GM19023 (cell line): ENCODE results near the gene BSPRY.
A peak's percentile ranks its signal among the peaks of the same experiment; 100 is the strongest.
"Not testable (repeated sequence)": the region's sequence is repeated elsewhere in the genome, so short reads cannot be mapped to it uniquely, and the experiment has no call there.

Experiments used
- ATAC-seq: cut with Tn5 transposase; IDR thresholded peaks from one replicate; pipeline ENCODE4 v1.9.1; 2021; ENCODE audit warnings: mild to moderate bottlenecking, moderate library complexity; ENCODE audit not compliant: unreplicated experiment

The BSPRY gene

DNA sequence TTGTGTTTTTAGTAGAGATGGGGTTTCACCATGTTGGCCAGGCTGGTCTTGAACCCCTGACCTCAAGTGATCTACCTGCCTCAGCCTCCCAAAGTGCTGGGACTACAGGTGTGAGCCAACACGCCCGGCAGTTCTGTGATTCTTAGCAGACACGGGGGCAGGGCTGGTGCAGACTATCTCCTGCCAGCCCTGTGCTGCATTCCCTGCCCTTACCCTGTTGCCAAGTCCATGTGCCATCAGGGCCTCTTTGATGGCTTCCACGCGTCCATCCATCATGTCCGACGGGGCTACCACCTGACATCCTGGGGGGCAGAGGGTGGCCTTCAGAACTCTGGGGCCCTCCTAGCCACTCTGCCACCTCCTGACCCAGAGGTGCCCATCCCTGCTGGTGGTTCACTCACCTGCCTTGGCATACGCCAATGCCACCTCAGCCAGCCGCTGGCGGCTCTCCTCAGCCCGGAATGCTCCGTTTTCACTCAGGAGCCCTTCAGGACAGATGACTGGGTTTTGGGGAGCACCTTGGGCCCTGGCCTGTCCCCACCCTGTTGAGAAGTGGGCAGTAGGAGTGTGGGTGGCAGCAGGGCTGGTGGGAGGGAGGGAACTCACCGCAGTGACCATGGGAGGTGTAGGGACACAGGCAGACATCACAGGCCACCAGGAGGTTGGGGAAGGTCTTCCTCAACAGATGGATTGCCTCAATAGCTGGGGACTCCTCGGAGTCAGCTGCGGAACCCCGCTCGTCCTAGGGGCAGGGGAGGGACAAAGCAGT is 41.0 kb downstream of the BSPRY start:
- ATAC-seq, result no peak

DNA sequence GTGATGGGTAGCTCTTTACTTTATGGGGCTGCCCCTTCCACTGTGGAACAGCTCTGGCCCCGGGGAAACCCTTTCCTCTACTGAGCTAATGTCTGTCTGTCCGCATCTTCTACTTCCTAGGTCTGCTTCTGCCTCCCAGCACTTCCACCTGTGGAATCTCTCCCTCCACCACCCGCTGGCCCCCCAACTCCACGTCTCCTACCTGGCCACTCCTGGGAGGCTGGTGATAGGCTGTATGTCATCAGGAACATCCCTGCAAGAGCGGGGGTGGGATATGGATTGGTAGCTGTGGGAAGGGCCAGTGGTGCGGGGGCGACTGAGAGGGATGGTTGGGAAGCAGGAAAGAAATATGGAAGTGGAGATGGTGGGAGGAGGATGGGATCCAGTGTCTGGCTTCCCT is 42.6 kb downstream of the BSPRY start:
- ATAC-seq, result no peak

DNA sequence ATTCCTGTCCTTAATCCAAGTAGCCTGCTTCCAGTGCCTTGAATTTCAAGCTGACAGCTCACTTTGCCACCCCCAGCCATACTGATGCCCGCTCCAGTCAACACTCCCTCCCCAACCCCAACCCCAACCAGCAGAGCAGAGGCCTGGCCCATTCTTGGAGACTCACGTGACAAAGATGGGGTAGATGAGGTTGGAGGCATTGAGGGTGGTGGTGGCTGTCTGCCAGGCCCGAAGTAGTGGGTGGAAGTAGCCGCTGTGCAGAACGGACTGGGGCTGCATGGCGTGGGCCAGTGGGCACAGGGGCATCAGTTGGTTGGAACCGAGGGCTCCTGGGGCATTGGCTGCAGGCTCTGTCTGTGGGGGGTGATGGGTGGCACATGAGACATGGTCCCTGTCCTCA is 43.9 kb downstream of the BSPRY start:
- no peak for ATAC-seq

DNA sequence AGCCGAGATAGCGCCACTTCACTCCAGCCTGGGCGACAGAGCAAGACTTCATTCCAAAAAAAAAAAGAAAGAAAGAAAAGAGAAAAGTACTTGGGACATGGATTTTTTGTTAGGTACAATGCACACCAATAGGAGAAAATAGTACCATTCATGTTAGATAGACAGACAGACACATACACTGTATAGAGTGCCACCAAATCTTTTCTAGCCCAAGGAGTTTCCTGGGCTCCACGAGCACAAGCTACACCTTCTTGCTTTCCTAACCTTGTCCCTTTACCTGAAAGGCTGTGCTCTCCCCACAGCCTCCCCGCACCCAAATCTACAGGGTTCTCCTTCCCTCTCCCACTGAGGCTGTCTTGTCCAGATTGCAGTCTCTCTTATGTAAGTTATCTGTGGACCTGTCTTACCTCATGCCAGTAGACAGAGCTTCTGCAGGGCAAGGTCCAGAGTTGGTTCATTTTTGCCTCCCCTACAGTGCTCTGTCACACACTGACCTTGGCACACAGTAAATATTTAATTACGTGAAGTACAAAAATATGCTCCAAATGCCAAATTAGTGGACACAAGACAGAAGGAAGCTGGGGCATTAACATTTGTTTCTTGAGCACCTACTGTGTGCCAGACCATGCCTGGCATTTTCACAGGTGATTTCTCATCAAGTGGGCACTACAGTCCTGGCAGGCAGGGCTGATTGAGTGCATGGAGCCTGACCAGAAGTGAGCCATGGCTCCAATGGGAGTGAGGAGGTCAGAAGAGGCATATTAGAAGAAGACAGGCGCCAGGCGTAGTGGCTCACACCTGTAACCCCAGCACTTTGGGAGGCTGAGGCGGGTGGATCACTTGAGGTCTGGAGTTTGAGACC is 45.9 kb downstream of the BSPRY start:
- no peak for ATAC-seq

DNA sequence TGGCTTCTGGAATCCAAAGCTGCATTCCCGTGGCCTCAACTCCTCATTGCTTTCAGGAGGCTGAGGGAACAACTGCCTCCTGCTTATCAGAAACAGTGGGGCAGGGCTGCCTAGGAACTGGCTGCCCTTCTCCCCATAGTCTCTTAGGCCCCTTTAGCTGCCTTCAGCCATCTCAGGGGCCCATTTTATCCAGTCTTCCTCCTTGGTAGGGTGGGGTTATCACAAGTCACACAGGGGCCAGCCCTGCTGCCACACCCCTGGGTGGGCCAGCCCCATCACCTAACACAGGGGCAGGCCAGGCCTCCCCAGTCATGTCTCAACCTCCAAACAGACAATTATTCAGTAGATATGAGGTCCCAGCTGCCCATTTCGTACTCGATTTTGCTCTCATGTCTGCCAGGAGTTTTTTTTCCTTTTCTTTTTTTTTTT is 47.9 kb downstream of the BSPRY start:
- ATAC-seq, result no peak

DNA sequence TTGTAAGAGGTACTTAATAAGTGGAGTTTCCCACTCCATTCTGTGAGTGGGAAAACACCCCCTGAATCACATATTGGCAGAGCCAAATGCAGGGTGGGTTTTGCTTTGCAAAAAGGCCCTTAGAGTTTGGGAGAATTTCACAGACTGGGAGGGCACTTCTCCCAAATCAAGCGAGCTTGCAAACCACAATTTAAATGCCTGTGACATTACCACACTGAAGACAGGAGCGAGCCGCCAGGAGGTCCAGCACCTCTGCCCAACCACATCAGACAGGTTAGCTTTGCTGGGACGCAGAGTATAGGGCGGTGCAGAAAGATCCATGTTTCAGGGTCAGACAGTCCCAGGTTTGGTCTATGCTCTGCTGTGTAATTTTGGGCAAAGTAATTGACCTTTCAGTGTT is 49.5 kb downstream of the BSPRY start:
- ATAC-seq, result no peak

DNA sequence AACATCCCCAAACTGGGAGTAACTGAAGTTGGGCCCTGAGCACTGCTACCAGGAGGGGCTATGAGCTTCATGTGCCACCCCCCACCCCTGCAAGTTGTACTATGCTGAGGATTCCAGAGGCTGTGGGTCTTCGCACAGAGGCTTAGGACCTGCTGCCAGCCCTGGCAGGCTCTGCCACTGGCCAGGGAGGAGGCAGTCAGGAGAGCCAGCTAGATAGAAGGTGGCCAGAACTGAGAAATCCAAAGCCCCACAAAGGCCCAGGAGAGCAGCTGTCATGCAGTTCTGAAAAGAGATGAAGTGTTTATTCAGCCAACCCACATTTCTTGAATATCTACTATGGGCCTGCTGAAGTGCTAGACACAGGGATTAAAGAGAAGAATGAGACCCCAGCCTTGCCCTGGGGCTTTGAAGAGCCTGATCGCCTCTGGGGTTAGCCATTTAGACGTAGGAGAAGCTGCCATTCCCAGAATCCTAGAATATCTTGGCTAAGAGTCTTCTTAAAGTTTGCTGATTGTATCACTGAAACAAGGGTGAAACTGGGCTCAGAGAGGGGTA is 50.4 kb downstream of the BSPRY start:
- no peak for ATAC-seq

DNA sequence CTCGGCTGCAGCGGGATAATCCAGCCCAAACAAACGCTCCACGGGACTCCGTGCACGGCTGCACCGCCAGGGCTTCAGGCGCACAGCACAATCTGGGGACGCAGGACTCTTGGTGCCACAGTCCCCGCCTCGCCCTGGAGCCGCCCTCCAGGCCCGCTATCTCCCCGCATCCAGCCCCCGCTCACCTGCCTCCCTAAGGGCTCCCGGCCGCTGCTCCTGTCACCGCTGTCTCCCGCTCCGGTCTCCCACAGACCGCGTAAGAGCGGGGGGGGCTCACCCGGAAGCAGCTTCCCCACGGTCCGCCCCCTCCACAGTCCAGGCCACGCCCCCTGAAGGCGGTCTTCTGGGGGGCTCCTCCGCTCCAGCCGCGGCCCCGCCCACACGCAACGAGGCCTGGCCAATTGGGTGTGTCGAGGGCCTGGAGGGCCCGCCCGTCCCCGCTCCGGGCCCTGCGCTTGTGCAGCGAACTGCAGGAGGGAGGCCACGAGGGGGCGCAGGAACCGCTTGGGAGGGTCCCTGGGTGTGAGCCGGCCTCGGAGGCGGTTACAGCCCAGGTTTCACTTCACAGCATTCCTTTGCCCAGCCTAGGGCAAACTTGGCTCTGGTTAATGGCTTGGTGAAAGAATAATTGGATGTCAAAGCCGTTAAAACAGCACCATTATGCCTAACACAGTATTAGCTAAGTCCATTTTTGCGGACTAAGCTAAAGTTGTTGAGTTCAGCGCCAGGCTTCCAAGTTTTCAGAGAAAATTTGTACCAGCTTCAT is 51.9 kb downstream of the BSPRY start, which contains the start of gene ALAD:
Gene ALAD (minus strand): TSS at position 258 of the 766 bp plus-strand sequence. CDS start 7,725 bp downstream, outside the sequence.
- peak; percentile 99 for ATAC-seq

DNA sequence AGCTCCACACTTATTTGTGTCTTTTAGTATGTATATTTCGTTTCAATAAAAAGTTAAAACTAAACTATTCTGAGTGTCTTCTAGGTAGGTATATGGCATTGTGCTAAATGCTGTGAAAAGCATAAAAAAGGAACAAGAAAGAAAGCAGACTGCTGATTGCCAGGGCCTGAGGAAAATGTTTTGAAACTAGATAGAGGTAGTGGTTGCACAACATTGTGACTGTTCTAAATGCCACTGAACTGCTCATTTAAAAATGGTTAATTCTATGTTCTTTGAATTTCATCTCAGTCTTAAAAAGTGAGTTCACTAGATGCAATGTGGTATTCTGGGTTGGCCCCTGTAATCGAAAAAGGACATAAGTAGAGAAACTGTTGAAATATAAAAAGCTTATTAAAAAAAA is 54.3 kb downstream of the BSPRY start:
- ATAC-seq, result no peak

DNA sequence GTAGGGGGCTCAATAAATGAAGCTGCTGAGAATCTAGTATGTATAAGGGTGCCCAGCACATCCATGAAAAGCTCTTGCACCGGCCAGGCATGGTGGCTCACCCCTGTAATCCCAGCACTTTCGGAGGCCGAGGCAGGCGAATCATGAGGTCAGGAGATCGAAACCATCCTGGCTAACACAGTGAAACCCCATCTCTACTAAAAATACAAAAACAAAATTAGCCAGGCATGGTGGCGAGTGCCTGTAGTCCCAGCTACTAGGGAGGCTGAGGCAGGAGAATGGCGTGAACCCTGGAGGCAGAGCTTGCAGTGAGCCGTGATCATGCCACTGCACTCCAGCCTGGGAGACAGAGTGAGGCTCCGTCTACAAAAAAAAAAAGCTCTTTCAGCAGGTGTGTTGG is 57.0 kb downstream of the BSPRY start:
- ATAC-seq, result not testable (repeated sequence)

DNA sequence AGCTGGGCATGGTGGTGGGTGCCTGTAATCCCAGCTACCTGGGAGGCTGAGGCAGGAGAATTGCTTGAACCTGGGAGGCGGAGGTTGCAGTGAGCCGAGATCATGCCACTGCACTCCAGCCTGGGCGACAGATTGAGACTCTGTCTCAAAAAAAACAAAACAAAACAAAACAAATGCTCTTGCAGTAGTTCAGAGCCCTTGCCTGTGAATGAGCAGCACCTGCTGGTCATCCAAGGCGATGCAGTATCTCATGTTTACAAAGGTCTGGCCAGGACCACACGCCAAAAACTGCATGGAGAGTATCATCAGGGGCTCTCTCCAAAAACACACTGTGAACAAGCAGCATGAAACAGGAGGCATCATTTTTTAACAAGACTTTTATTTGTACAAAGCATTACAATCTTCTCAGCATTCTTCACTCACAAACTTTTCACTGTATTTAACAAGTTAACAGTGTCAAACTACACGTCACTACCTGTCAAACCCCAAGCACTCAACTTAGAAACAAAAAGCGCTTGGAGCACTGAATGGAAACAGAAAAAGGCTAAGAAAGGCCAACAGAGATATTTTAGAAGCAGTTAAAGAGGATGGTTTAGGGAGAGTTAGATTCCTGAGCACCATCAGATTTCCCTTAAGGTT is 57.7 kb downstream of the BSPRY start:
- peak; percentile 20 for ATAC-seq

DNA sequence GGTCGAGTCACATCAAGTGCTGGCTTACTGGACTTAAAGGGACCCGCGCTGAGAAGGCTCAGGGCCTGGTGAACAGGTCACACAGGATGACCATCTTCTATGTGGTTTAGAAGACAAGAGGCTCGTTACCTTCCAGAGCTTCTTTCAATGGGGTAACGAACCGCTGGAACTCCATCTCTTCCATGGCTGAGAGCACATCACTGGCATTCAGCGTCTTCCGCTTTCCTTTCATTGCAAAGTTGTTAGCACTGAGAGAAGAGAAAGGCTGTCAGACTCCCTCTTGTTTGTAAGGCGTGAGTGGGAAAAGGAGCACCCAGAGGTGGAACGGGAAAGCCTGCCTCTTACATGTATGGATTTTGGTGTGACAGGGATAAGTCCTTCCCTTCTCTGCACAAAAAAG is 60.1 kb downstream of the BSPRY start:
- ATAC-seq, result no peak

DNA sequence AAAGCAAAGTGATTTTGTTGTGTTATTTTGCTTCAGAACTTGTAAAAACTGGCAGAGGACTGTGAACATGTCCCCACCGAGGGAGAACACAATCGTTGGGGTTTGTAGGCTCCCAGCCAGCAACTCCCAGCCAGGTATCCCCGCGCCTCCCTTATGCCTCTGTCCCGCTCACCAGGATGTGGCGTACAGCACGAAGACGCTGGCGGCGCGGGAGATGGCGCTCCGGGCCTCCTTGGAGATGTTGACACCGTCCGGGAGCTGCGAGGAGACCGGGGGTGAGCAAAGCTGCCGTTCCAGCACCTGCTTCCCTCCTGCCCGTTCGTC is 60.5 kb downstream of the BSPRY start:
- no peak for ATAC-seq

DNA sequence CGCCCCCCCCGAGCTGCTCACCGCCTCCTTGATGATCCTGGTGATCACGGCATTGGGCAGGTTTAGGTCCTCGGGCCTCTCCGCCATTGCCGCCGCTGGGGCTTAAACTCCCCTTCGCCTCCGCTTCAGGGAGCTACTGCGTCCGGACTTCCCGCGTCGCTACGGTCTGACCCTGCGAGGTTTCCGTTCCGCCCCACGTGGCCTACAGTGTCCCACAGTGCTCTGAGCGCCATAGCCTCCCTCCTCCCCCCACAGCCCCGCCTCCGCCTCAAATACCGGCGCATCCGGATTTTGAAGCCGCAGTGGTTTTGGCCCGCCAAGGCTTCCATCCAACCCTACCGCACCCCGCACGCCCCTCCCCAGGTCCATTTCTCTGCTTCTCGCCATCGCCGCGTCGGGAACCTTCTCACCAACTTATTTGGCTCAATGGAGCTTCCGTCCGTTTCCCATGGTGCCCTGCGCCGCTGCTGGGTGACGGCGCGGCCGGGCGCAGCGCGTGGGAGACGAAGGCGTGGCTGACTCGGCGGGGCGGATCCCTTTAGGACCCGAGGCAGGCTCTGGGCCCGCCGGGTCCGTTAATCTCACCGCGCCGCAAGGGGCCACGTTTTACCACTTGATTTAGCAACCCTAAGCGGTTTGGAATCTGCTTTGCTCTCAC is 61.0 kb downstream of the BSPRY start, which contains the start of the genes C9orf43 and POLE3:
Gene C9orf43 (plus strand): TSS at position 541 of the 658 bp plus-strand sequence. CDS start 2,747 bp downstream, outside the sequence.
Gene POLE3 (minus strand): TSS at position 469 of the 658 bp plus-strand sequence. CDS start 382 bp downstream, at position 87.
- ATAC-seq, result peak; percentile 96

DNA sequence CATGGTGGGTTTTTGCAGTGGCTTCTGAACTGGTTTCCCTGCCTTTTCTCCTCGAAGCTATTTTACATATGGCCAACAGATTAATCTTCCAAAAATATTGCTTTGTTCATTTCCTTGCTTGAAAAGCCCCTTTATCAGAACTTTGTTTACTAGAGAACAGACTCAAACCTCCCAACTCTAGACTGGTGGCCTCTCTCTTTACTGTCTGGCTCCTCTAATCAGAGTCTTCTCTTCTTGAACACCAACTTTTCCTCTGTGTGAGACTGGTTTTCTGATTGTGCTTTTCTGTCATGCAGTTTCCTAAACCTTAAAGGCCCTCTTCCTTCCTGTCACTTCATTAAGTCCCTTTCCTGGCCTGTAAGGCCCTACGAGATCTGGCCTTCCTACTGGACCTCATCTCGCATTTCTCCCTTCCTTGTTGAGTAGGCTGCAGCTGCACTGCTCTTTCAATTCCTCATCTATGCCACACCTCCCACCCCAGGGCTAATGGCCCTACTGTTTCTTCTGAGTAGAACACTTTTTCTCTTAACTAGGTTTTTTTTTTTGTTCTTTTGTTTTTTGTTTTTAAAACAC is 66.9 kb downstream of the BSPRY start:
- ATAC-seq, result peak; percentile 93

DNA sequence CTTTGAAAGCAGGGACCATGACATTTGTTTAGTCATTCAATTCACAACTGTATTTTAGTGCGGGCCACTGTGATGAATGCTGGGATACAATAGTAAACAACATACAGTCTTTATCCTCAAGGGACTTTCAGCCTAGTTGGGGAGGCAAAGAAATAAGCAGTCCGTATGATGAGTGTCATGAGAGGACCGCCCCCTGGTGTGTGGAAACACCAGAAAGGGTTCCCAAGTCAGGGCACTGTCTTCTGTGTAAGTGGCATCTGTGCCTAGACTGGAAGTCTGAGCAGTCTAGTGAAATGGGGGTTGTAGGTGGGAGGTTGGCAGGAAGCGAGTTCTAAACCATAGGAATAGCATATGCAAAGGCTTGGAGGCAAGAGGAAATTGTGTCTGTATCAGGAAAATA is 68.0 kb downstream of the BSPRY start:
- ATAC-seq, result no peak
